AML-193 (cell line): ENCODE measurements around the gene NHERF1.

Source experiments
- DNase-seq, 2 experiments: peaks; one replicate each; lab custom pipeline; 2025; lab: John Stamatoyannopoulos, UW

NHERF1 gene

GRCh38 chr17:74749279-74750038, 1.0 kb downstream of the NHERF1 start:
- peak in 1 of 2 experiments; percentile 37 for DNase-seq

- no peak for DNase-seq
Measured at GRCh38 chr17:74750039-74750326, 1.6 kb downstream of the NHERF1 start.

- DNase-seq, result no peak
Measured at GRCh38 chr17:74750327-74751069, 2.1 kb downstream of the NHERF1 start.

GRCh38 chr17:74752415-74752814, 4.0 kb downstream of the NHERF1 start:
- no peak for DNase-seq

- DNase-seq, result no peak
Measured at GRCh38 chr17:74752822-74753401, 4.5 kb downstream of the NHERF1 start.

GRCh38 chr17:74754832-74755231, 6.4 kb downstream of the NHERF1 start:
- DNase-seq, result no peak

- no peak for DNase-seq
Measured at GRCh38 chr17:74755533-74755932, 7.1 kb downstream of the NHERF1 start.

GRCh38 chr17:74756891-74757290, 8.5 kb downstream of the NHERF1 start:
- no peak for DNase-seq

- DNase-seq, result no peak
Measured at GRCh38 chr17:74757502-74757901, 9.1 kb downstream of the NHERF1 start.

GRCh38 chr17:74757931-74758847, 9.8 kb downstream of the NHERF1 start:
- DNase-seq, result no peak

GRCh38 chr17:74758848-74759168, 10.4 kb downstream of the NHERF1 start:
- DNase-seq, result peak; percentile 28 to 55

GRCh38 chr17:74759243-74759801, 10.9 kb downstream of the NHERF1 start:
- peak; percentile 90 to 92 for DNase-seq

- DNase-seq, result no peak
Measured at GRCh38 chr17:74759941-74760340, 11.5 kb downstream of the NHERF1 start.

GRCh38 chr17:74760404-74761105, 12.1 kb downstream of the NHERF1 start:
- DNase-seq, result no peak

GRCh38 chr17:74761419-74761818, 13.0 kb downstream of the NHERF1 start:
- DNase-seq, result no peak

GRCh38 chr17:74761931-74762330, 13.5 kb downstream of the NHERF1 start:
- no peak for DNase-seq

- DNase-seq, result no peak
Measured at GRCh38 chr17:74763565-74764387, 15.3 kb downstream of the NHERF1 start.

- DNase-seq, result no peak
Measured at GRCh38 chr17:74764751-74765286, 16.4 kb downstream of the NHERF1 start.

GRCh38 chr17:74766413-74766812, 18.0 kb downstream of the NHERF1 start:
- DNase-seq, result no peak

- DNase-seq, result no peak
Measured at GRCh38 chr17:74767111-74767516, 18.7 kb downstream of the NHERF1 start.
